Cardiac fibroblast (primary cell): ENCODE measurements around the gene CCDC117.
A peak's percentile ranks its signal among the peaks of the same experiment; 100 is the strongest.

Source experiments
- DNase-seq, 2 donors: peaks; one replicate each; pipeline versions ENCODE4 v3.0.0 to v3.0.0-alpha.2; 2010; ENCODE audit warnings: low read depth in 2 of 2
- H3K4me3 ChIP-seq, 2 donors: replicated peaks in 1 of 2; 1 replicate in 1 of 2; 2 replicates in 1 of 2; pipeline ENCODE4 v1.5.1; 2011; ENCODE audit warnings: low read depth in 2 of 2, low read length in 2 of 2, mild to moderate bottlenecking in 2 of 2, moderate library complexity in 1 of 2
- CTCF ChIP-seq: IDR thresholded peaks from one replicate; pipeline ENCODE4 v1.5.1; 2011; ENCODE audit warnings: low read depth, mild to moderate bottlenecking, low read length, inconsistent platforms

The CCDC117 gene

GRCh38 chr22:28772633-28773460 lies at the start of gene CCDC117:
TSS of gene CCDC117 (plus strand) at chr22:28772695. CDS start at chr22:28772850, 155 bp downstream.
- peak within 1 kb of the TSS; percentile 83 to 85 for H3K4me3 ChIP-seq
- TF ChIP-seq CTCF = no peak
- peak; percentile 96 to 97 for DNase-seq

GRCh38 chr22:28728002-28728401 lies 44.5 kb upstream of the CCDC117 start:
- no peak for TF ChIP-seq CTCF
- no peak overlapping the region for H3K4me3 ChIP-seq
- DNase-seq = no peak

- H3K4me3 ChIP-seq = no peak overlapping the region
- no peak for TF ChIP-seq CTCF
- DNase-seq = peak in 1 of 2 donors; percentile 74
Observed at GRCh38 chr22:28728621-28729313, 43.7 kb upstream of the CCDC117 start.

GRCh38 chr22:28730179-28730578 lies 42.3 kb upstream of the CCDC117 start:
- no peak for TF ChIP-seq CTCF
- DNase-seq = no peak
- H3K4me3 ChIP-seq = no peak overlapping the region

GRCh38 chr22:28734393-28734792 lies 38.1 kb upstream of the CCDC117 start:
- no peak overlapping the region for H3K4me3 ChIP-seq
- TF ChIP-seq CTCF = no peak
- no peak for DNase-seq

GRCh38 chr22:28736301-28737155 lies 36.0 kb upstream of the CCDC117 start:
- TF ChIP-seq CTCF = no peak
- no peak for DNase-seq
- no peak overlapping the region for H3K4me3 ChIP-seq
